Activated T-cell treated with anti-CD3 and anti-CD28 coated beads, Interleukin-2, amount 50 U/mL, for 72 hours (primary cell): ENCODE results near the gene KCNK10. TPM values are rescaled to one million over a fixed set of nuclear protein-coding genes. Genes with fewer than 3 reads are reported as not detected.

Source experiments
- ATAC-seq, 2 donors: fragments of 150-1000 bp; cut with Tn5 transposase; replicated peaks in 1 of 2; 2 replicates each; pipeline ENCODE4 v1.10.0; 2021; ENCODE audit warnings: moderate library complexity in 2 of 2, mild to moderate bottlenecking in 1 of 2
- DNase-seq, 2 donors: peaks; one replicate each; pipeline ENCODE4 v3.0.0; 2021 to 2022; ENCODE audit warnings: mixed read lengths in 1 of 2
- H3K27ac Mint-ChIP-seq: one replicate; pipeline ENCODE4 v1.8.0; 2022; ENCODE audit warnings: mild to moderate bottlenecking, moderate library complexity, mixed read lengths
- H3K27me3 Mint-ChIP-seq: one replicate; pipeline ENCODE4 v1.8.0; 2022; ENCODE audit warnings: low read depth, mixed read lengths
- H3K36me3 Mint-ChIP-seq, 2 donors: one replicate each; pipeline ENCODE4 v1.8.0; 2022; ENCODE audit warnings: mixed read lengths in 2 of 2, mild to moderate bottlenecking in 1 of 2; ENCODE audit not compliant: insufficient read depth in 2 of 2
- H3K4me1 Mint-ChIP-seq: one replicate; pipeline ENCODE4 v1.8.0; 2022; ENCODE audit warnings: low read depth, mixed read lengths
- H3K4me3 Mint-ChIP-seq, 2 donors: one replicate each; pipeline ENCODE4 v1.8.0; 2022; ENCODE audit warnings: mild to moderate bottlenecking in 2 of 2, mixed read lengths in 2 of 2, moderate library complexity in 2 of 2
- H3K9me3 Mint-ChIP-seq, 2 donors: one replicate each; pipeline ENCODE4 v1.8.0; 2022; ENCODE audit warnings: mixed read lengths in 2 of 2
- total RNA-seq, 2 donors: library from RNA; stranded (reverse); gene quantifications; one replicate each; pipeline ENCODE4 v1.2.3, GENCODE V29; 2022

The KCNK10 gene
- total RNA-seq, 2 donors from 2014 or later = 0.10 TPM; not detected in 1

GRCh38 chr14:88252498-88252897 is 70.6 kb downstream of the KCNK10 start:
- ATAC-seq (no peak), DNase-seq (no peak)
- H3K9me3 Mint-ChIP-seq = peaks cover 0 to 2% of the 10 kb centered on the region in 2 donors
- no peaks in the 10 kb centered on the region for H3K4me1 Mint-ChIP-seq
- peaks cover 22% of the 10 kb centered on the region for H3K27me3 Mint-ChIP-seq
- no peaks in the 10 kb centered on the region for H3K36me3 Mint-ChIP-seq
- H3K4me3 Mint-ChIP-seq = no peak overlapping the region
- H3K27ac Mint-ChIP-seq = no peak overlapping the region

- DNase-seq = no peak
- no peaks in the 10 kb centered on the region for H3K4me1 Mint-ChIP-seq
- no peak overlapping the region for H3K4me3 Mint-ChIP-seq
- peaks cover 0 to 2% of the 10 kb centered on the region in 2 donors for H3K9me3 Mint-ChIP-seq
- H3K27me3 Mint-ChIP-seq = peaks cover 13% of the 10 kb centered on the region
- H3K36me3 Mint-ChIP-seq = no peaks in the 10 kb centered on the region
- ATAC-seq = no peak
- H3K27ac Mint-ChIP-seq = no peak overlapping the region
Observed at GRCh38 chr14:88251650-88252049, 71.4 kb downstream of the KCNK10 start.

GRCh38 chr14:88249266-88249665 is 73.8 kb downstream of the KCNK10 start:
- no peaks in the 10 kb centered on the region for H3K36me3 Mint-ChIP-seq
- H3K27me3 Mint-ChIP-seq = peaks cover 26% of the 10 kb centered on the region
- ATAC-seq (no peak), DNase-seq (no peak)
- no peak overlapping the region for H3K4me3 Mint-ChIP-seq
- H3K27ac Mint-ChIP-seq = no peak overlapping the region
- no peaks in the 10 kb centered on the region for H3K4me1 Mint-ChIP-seq
- H3K9me3 Mint-ChIP-seq = peaks cover 0 to 2% of the 10 kb centered on the region in 2 donors

- no peak for ATAC-seq
Observed at GRCh38 chr14:88248606-88249005, 74.5 kb downstream of the KCNK10 start.

GRCh38 chr14:88247228-88247627 is 75.8 kb downstream of the KCNK10 start:
- H3K36me3 Mint-ChIP-seq = no peaks in the 10 kb centered on the region
- H3K4me3 Mint-ChIP-seq = no peak overlapping the region
- no peak for DNase-seq
- no peaks in the 10 kb centered on the region for H3K4me1 Mint-ChIP-seq
- H3K27me3 Mint-ChIP-seq = peaks cover 18% of the 10 kb centered on the region
- no peak overlapping the region for H3K27ac Mint-ChIP-seq
- H3K9me3 Mint-ChIP-seq = no peaks in the 10 kb centered on the region
- ATAC-seq = no peak

More at GRCh38 chr14:88248606-88249005, 74.5 kb downstream of the KCNK10 start:
- Mint-ChIP-seq H3K4me1 (no peaks in the 10 kb centered on the region), H3K4me3 (no peak overlapping the region), H3K27me3 (peaks cover 19% of the 10 kb centered on the region), H3K27ac (no peak overlapping the region), H3K9me3 (peaks cover 0 to 2% of the 10 kb centered on the region in 2 donors), H3K36me3 (no peaks in the 10 kb centered on the region)
- DNase-seq = no peak

GRCh38 chr14:88245321-88245720 is 77.7 kb downstream of the KCNK10 start:
- Mint-ChIP-seq H3K36me3 (no peaks in the 10 kb centered on the region), H3K27me3 (peaks cover 18% of the 10 kb centered on the region), H3K4me1 (no peaks in the 10 kb centered on the region), H3K27ac (no peak overlapping the region), H3K4me3 (no peak overlapping the region), H3K9me3 (no peaks in the 10 kb centered on the region)
- DNase-seq (no peak), ATAC-seq (no peak)

- no peak for ATAC-seq
- no peak for DNase-seq
- Mint-ChIP-seq H3K9me3 (no peaks in the 10 kb centered on the region), H3K4me3 (no peak overlapping the region), H3K27ac (no peak overlapping the region), H3K4me1 (no peaks in the 10 kb centered on the region), H3K27me3 (peaks cover 18% of the 10 kb centered on the region), H3K36me3 (no peaks in the 10 kb centered on the region)
Observed at GRCh38 chr14:88243946-88244345, 79.1 kb downstream of the KCNK10 start.

GRCh38 chr14:88242446-88242845 is 80.6 kb downstream of the KCNK10 start:
- Mint-ChIP-seq H3K4me1 (no peaks in the 10 kb centered on the region), H3K9me3 (no peaks in the 10 kb centered on the region), H3K36me3 (no peaks in the 10 kb centered on the region), H3K4me3 (no peak overlapping the region), H3K27ac (no peak overlapping the region), H3K27me3 (peaks cover 18% of the 10 kb centered on the region)
- ATAC-seq = no peak
- DNase-seq = no peak

GRCh38 chr14:88241810-88242209 is 81.3 kb downstream of the KCNK10 start:
- Mint-ChIP-seq H3K9me3 (no peaks in the 10 kb centered on the region), H3K36me3 (no peaks in the 10 kb centered on the region)
- no peak for ATAC-seq

GRCh38 chr14:88234442-88234841 is 88.6 kb downstream of the KCNK10 start:
- DNase-seq (no peak), ATAC-seq (no peak)
- Mint-ChIP-seq H3K36me3 (peaks cover 1 to 7% of the 10 kb centered on the region in 2 donors), H3K4me3 (no peak overlapping the region), H3K27me3 (peaks cover 14% of the 10 kb centered on the region), H3K27ac (no peak overlapping the region), H3K9me3 (peaks cover 0 to 5% of the 10 kb centered on the region in 2 donors), H3K4me1 (no peaks in the 10 kb centered on the region)

More at GRCh38 chr14:88241810-88242209, 81.3 kb downstream of the KCNK10 start:
- Mint-ChIP-seq H3K27me3 (peaks cover 18% of the 10 kb centered on the region), H3K4me3 (no peak overlapping the region), H3K27ac (no peak overlapping the region), H3K4me1 (no peaks in the 10 kb centered on the region)
- no peak for DNase-seq

- Mint-ChIP-seq H3K36me3 (peaks cover 1 to 7% of the 10 kb centered on the region in 2 donors), H3K27me3 (peaks cover 14% of the 10 kb centered on the region), H3K9me3 (peaks cover 0 to 5% of the 10 kb centered on the region in 2 donors), H3K4me3 (no peak overlapping the region), H3K27ac (no peak overlapping the region), H3K4me1 (no peaks in the 10 kb centered on the region)
- ATAC-seq (no peak), DNase-seq (peak; percentile 4 to 5)
Observed at GRCh38 chr14:88233915-88234314, 89.2 kb downstream of the KCNK10 start.

GRCh38 chr14:88232771-88233170 is 90.3 kb downstream of the KCNK10 start:
- H3K27ac Mint-ChIP-seq = no peak overlapping the region

GRCh38 chr14:88231603-88232002 is 91.5 kb downstream of the KCNK10 start:
- Mint-ChIP-seq H3K9me3 (peaks cover 0 to 5% of the 10 kb centered on the region in 2 donors), H3K36me3 (peaks cover 1 to 7% of the 10 kb centered on the region in 2 donors), H3K4me1 (peaks cover 6% of the 10 kb centered on the region), H3K4me3 (no peak overlapping the region), H3K27ac (no peak overlapping the region), H3K27me3 (peaks cover 18% of the 10 kb centered on the region)
- ATAC-seq (no peak), DNase-seq (no peak)

More at GRCh38 chr14:88232771-88233170, 90.3 kb downstream of the KCNK10 start:
- DNase-seq (no peak), ATAC-seq (no peak)
- Mint-ChIP-seq H3K4me3 (no peak overlapping the region), H3K36me3 (peaks cover 1 to 7% of the 10 kb centered on the region in 2 donors), H3K4me1 (peaks cover 6% of the 10 kb centered on the region), H3K27me3 (peaks cover 14% of the 10 kb centered on the region), H3K9me3 (peaks cover 0 to 5% of the 10 kb centered on the region in 2 donors)

- peak in 1 of 2 donors; percentile 21 for ATAC-seq
- peaks cover 20% of the 10 kb centered on the region for H3K27me3 Mint-ChIP-seq
- peaks cover 0 to 2% of the 10 kb centered on the region in 2 donors for H3K9me3 Mint-ChIP-seq
Observed at GRCh38 chr14:88229428-88229827, 93.6 kb downstream of the KCNK10 start.

More at GRCh38 chr14:88229428-88229827, 93.6 kb downstream of the KCNK10 start:
- Mint-ChIP-seq H3K27ac (no peak overlapping the region), H3K36me3 (no peaks in the 10 kb centered on the region), H3K4me3 (no peak overlapping the region), H3K4me1 (peaks cover 6% of the 10 kb centered on the region)
- DNase-seq = no peak
